OCI-M1 (cell line): ENCODE results near the gene NRXN3.
A peak's percentile ranks its signal among the peaks of the same experiment; 100 is the strongest.

Source experiments
- DNase-seq: peaks from one replicate; lab custom pipeline; 2025; lab: John Stamatoyannopoulos, UW

The NRXN3 gene

DNA sequence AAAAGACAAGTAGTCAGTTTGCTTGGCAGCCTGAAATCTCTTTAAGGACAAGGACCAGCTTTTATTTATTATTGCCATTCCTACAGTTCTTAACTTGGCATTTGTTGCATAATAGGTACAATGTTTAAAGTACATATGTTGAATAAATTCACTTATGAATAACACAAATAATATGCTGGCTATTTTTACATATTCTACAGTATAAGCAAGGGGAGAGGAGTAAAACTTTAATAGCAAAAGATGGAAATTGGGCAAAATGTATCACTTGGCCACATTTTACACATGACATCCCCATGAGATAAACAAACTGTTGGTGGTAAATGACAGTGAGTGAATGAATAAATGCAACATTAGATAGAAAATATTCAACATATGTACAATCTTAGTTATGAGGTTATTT is 1708.1 kb downstream of the NRXN3 start:
- DNase-seq: no peak

DNA sequence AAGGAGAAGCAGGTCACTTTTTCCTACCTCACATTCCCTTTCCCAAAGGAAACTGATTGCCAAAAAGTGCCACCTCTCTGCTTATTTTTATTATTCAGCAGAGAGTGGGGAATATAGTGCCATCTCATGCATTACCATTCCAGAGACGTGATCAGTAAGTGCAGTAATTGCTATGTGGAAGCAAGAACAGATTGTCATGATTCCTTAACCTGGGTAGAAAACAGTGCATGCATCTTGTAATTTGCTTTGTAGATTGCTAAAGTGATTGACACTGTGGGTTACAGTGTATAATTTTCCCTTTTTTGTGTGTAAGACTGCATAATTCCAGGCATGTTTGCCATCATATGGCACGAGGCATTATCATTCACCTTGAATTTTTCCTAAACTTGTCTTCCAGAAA is 1708.6 kb downstream of the NRXN3 start:
- no peak for DNase-seq

GRCh38 chr14:79881299-79881698 is 1711.1 kb downstream of the NRXN3 start:
- no peak for DNase-seq

DNA sequence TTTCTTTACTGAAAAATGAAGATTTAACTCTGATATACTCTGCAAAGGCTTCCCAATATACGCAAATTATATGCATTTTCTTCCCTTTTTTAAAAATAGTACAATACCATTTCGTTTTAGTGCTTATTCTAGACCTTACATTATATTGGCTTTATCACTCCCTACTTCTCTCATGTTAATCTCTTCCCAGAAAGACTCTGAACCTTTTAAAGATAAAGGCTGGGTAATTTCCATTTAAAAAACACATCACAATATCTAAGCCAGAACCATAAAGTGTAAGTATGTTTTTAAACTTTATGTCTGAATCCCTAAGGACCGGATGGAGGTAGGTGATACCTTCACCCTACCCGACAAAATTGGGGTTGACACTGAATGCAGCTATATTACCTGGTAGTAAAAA is 1720.4 kb downstream of the NRXN3 start:
- no peak for DNase-seq

DNA sequence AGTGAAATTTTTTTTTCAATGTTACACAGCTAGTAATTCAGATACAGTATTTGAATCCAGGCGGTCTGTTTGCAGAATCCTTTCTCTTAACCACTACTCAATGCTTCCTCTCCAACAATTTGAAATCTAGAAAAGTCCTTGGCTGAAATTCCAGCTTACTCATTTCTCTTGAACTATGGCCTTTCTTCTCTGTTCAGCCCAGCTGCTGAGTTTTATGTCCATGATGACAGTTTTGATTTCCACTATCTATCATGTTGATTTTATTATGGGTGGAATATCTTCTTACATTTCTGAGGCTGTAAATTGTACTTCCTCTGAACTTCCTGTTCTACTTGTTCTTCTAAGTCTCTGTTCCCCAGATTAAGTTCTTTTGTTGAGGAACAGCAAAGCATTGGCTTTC is 1725.8 kb downstream of the NRXN3 start:
- DNase-seq: no peak

- no peak for DNase-seq
These were observed 1729.4 kb downstream of the NRXN3 start for GRCh38 chr14:79899610-79900009.

DNA sequence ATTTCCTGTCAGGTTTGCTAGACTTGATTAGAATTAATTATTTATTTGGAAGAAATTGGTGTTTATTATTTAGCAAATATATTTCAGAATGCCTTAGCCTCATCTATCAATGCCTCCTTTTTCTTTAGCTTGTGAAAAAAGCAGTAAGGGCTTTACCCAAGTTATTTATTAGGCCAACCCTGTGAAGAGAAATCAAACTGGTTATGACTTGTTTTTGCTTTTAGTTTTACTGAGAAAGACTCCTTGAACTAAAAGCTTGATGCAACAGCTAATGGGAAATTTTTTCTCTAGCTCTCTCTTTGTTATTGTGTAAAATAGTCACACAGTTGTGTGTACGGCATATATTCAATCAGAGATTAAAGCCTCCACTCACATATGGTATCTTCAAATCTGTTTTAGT is 1734.3 kb downstream of the NRXN3 start:
- DNase-seq: no peak

DNA sequence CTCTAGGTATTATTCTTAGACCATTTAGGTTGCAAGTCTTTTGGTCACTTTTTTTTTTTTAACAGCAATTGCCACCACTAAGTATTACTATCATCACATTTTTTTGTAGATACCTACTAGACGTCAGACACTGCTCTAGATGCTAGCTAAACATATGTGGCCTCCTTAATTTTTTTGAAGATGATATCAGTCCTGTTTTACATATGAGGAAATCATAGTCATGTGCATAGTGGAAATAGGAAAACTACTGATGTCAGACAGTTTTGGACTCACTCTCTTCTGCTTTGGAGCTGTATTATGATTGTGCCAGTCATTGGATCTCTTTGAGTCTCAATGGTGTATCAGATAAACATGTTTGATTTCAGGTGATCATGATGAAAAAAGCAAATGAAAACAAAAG is 1736.8 kb downstream of the NRXN3 start:
- no peak for DNase-seq

DNA sequence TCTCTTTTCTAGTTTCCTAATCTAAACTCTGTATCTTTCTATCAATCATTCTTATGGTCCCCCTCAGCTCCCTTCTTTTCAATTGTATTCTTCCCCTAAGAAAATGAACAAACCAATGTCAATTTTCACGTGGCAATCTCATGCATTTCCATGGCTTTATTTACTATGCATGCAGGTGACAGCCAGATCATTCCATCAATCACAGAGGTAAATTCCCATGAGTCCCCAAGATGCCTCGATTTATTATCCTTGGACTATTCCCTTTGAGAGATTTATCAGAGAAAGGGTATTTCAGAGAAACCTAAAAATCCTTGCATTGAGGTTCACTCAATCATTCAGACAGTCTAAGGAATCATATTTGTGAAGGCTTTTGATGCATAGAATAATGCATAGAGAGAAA is 1739.9 kb downstream of the NRXN3 start:
- DNase-seq: no peak

- DNase-seq: peak; percentile 70
These were observed 1741.6 kb downstream of the NRXN3 start for GRCh38 chr14:79911744-79912143.

DNA sequence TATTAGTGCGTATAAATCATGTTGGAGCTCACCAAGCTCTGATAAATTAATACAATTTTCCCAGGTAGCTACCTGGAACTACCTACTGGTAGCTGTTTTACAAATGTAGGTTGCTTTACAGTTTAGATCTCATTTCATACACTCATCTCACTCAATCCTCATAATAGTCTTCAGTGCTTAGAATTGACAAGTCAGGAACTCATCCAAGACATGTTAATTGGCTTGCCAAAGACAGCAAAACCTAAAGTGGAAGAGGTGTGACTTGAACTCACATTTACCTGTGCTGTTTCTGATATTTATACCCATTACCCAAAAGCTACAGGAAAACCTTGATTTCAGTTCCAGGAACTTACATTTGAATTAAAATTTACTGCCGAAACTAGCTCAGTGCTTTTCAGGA is 1744.4 kb downstream of the NRXN3 start:
- no peak for DNase-seq

DNA sequence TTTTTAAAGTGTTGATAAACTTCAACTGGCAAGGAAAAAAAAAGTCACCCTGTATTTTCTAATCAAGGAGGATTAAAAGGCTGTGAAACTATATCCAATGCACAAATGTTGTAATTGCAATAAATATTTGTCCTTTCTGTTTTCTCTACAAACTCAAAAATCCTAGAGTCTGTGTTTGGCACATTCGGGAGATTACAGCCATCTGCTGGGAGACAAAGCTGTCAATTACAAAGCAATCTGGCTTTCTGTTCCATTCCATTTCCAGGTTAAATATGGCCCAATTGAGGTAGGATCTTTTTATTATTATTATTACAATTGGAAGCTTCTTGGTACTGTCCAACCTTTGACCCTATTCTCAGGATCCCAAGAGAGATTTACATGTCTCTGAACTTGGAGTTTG is 1745.2 kb downstream of the NRXN3 start:
- DNase-seq: no peak

GRCh38 chr14:79916281-79916680 is 1746.1 kb downstream of the NRXN3 start:
- DNase-seq: no peak

- DNase-seq: no peak
These were observed 1746.7 kb downstream of the NRXN3 start for GRCh38 chr14:79916892-79917291.
